Activated T-cell treated with anti-CD3 and anti-CD28 coated beads for 4 hours (primary cell): Measurements from ENCODE around the gene SLC47A1.

Experiments used
- DNase-seq: peaks from one replicate; pipeline ENCODE4 v3.0.0-alpha.2; 2020

Gene SLC47A1

DNA sequence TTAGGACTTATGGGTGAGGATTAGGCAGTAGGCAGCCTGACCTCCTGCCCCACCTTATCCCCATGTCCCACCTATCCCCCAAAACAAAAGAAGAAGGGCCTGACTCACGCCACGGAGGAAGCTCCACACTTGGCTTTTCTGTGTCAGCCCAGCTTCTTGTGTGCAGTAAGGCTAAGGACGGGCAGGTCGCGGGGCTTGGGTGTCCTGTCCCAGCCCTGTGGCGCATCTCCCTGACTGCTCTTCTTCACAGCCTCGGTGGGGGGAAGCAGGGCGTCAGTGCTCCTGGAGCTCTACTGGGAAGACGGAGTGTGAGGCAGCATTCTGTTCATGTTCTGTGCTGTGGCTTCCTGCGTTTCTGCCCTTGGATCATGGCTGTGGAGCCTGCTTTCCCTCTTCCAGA is 80.3 kb downstream of the SLC47A1 start:
- DNase-seq = no peak

DNA sequence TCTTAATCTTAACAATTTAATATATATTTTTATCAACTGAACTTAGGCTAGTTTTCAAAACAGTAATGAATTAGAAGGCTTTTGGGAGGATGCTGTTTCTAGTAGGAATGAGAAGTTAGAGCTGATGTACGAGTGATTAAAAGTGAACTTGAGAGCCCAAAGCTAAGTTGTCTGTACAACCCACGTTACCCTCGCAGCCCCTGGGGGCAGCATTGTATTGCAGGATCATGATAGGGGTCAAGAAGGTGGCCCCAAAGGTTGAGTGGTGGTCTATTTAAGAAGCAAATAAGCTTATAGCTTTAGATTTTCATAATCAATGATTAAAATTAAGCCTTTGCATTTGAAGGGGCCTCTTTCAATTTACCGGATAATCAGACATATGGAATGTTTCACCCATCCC is 81.2 kb downstream of the SLC47A1 start:
- no peak for DNase-seq

DNA sequence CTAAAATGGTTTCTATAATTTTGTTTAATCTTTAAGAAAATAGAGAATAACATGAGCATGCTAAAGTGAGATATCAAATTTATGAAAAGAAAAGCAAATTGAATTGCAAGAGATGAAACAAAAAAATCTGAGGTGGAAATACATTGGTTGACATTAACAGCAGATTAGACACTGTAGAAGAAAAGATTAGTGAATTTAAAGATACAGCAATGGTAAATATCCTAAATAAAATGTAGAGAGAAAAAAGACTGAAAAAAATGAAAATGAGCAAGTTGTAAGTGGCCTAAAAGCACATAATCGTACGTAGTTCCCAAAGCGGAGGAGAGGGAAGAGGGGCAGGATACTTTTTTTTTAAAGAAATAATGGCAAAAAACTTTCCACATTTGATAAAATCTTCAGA is 84.4 kb downstream of the SLC47A1 start:
- DNase-seq = no peak

DNA sequence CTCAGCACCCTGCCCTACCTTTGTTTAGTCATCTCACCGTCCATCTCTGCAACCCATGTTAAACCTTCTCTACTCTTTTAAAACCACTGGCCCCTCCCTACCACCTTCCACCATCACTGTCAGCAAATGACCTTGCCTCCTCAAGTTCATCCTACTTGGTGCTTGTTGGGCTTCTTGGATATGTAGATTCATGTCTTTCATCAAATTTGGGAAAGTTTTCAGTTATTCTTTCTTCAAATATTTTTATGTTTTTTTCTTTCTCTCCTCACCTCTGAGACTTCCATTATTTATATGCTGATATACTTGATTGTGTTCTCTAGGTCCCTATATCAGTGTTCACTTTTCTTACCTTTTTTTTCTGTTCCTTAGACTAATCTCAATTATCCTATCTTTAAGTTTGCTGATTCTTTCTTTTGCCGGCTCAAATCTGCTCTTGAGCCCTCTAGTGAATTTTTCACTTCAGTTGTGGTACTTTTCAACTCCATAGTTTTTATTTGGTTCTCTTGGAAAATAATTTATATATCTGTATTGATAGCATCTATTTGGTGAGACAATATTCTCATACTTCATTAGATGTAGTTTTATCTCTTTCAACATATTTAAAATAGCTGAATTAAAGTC is 86.2 kb downstream of the SLC47A1 start:
- DNase-seq = no peak

DNA sequence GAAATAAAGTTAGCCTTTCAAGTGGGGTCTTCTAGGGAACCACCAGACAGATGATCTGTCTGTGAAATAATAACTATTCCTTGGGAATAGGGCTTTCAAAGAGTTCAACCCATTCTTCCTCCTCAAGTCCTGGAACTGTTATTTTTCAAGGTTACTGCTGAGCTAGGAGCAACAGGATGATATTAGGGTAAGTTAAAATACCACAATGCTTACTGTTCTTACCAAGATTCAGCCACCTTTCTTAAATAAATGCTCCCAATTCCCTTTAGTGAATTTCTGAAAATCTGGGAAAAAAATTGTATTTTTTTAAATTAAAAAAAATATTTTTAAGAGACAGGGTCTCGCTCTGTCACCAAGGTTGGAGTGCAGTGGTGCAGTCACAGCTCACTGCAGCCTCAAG is 88.0 kb downstream of the SLC47A1 start:
- DNase-seq = no peak

DNA sequence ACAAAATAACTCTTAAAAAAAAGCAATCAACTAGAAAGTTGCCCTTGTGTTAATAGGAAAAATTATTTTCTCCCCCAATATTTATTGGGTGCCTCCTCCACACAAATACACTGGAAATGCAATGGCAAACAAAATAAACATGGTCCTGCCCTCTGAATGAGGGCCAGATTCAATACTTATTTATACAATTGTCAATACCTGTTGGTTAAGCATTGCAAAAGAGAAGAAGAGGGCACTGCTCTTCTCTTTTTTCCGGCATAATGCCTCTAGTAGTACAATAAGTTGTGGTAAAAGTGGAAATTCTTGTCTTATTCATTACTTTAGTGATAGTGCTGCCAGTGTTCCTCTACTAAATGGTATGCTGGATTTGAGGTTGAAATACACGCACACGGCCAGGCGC is 92.4 kb downstream of the SLC47A1 start:
- DNase-seq = no peak
